Measurements from ENCODE around the gene ASB6.
"Not testable (repeated sequence)": the region's sequence is repeated elsewhere in the genome, so short reads cannot be mapped to it uniquely, and the experiment has no call there.

ASB6 gene

DNA sequence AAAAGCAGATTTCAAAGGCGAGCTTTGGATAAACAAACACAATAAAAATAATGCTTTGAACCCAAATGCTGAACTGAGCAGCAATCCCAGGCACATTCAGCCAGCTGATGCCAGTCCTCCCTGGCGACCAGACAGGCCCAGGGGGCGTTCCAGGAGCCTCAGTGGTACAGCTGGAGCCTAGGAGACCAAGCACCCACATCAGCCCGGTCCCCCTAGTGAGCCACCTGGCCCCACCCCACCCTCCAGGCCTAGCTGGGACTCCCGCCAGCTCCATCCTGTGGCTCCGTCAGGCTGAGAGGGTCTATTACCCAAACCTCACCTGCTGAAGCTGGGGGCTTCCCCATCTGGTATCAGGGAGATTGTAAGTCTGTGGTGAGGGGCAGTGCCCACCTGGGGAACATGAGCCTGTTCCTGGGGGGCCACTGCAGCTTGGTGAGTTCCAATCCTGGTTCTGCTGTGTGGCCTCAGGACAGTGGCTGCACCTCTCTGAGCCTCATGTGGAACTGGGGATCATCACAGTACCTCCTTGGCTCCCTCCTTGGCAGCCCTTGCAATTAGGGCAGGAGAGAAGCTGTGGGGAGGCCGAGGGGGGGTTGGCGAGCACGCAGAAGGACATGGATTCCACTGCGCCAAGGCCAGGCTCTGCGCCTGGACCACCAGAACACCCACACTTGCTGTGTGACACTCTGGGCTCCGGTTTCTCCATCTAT lies 37.7 kb downstream of the ASB6 start:
- no peak for DNase-seq

DNA sequence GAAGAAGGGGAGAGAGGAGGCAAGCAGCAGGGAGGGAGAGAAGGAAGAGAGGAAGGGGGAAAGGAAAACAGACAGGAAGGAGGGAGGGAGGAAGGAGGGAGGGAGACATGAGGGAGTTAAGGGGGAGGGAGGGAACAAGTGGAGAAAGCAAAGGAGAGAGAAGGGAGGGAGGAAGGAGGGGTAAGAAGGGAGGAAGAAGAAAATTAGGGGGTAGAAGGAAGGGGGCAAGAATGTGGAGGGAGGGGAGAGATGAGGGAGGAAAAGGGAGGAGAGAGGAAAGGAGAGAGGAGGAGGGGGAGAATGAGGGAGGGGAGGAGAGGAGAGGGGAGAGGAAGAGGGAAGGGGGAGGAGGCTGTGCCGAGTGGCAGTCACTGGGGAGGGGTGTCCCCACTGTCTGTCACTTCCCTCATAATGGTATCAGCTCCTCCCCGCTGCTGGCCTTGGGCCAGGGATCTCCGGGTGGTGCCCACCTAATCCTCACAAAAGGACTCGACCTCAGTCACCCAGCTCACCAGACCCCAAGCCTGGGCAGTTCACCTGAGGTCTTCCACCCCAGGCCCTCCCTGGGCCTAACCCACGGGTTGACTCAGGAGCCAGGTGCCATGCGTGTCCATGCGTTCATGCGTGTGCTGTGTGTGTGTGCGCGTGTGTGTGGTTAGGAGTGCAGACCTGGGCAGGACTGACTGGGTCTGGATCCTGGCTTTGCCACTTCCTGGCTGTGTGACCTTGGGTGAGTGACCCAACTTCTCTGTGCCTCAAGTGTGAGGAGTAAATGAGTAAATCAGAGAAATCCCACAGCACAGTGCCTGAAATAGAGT lies 39.1 kb downstream of the ASB6 start:
- no peak for DNase-seq

DNA sequence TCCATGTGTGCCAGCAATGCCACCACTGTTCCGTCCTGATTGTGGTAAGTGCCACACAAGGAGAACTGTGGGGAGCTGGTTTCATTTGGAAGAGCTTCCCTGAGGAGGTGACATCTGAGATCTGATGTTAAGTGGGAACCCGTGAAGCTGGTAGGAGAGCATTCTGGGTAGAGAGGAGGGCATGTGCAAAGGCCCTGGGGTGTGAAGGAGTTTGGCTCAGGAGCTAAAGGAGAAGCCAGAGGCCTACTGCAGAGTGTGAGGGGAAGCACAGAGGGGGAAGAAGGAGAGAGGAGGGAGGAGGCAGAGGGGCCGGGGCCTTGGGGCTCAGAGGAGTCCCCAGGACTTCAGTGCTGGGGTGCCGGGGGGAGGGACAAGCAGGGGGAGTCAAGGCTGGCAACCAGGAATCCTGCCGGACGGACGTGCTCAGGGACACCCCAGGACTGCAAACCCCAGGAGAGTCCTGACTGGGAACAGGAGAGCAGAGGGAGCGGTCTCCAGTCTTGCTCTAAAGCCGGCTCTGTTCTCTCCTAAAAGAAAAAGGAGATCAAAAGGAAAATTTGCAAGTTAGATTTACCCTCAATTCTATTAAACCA lies 40.8 kb downstream of the ASB6 start:
- DNase-seq, result no peak

DNA sequence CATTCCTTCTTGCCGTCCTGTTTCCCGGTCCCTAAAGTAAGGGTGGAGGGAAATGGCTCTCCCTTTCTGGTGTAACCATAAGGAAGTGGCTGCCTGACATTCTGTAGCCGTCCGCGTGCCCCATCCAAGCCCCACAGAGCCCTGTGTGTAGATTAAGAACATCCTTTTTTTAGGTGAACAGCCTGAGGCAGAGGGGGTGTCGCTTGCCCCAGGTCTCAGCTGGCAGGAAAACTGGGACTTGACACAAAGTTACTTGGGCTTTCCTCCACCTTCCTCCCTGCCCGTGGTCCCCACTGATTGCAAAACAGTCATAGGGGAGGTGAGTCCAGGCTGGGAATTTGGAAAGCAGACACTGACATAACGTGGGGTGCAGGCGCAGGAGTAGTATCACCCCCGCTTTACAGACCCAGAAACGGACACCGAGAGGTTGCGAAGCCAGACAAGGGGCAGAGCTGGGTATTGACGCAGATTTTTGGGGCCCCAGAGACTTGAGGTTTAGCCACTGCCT lies 43.8 kb downstream of the ASB6 start:
- no peak for DNase-seq

DNA sequence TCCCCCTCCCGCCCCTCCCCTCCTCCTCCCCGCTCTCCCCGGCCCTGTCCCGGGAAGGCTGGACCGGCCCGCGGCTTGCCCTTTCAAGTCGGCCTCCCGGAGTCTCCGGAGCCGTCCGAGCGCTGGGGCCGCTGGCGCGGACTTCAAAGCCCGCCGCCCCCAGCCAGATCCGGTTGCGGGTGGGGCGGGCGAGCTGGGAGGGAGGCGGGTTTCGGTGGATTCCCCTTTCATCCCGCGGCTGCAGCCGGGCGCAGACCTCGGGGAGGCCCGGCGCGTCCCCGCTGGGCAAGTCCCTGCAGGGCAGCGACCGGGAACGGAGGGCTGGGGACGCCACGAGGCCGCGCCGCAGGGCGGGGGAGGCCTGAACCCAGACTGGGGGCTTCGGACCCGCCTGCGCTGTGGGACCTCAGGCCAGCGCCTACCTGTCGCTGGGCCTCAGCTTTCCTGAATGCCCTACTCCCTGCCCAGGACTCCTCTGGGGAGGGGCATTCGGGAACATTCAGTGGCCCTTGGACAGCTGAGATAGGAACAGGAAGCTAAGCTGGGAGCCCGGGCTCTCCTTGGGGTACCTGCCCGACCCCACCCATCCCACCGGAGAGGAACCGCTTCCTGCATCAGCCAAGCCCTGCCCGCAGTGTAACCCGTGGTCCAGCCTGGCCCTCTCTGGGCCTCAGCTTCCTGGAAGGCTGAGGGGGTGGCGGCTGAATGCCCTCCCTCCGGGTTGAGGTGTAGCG lies 44.4 kb downstream of the ASB6 start:
- DNase-seq, result peak; percentile 75

DNA sequence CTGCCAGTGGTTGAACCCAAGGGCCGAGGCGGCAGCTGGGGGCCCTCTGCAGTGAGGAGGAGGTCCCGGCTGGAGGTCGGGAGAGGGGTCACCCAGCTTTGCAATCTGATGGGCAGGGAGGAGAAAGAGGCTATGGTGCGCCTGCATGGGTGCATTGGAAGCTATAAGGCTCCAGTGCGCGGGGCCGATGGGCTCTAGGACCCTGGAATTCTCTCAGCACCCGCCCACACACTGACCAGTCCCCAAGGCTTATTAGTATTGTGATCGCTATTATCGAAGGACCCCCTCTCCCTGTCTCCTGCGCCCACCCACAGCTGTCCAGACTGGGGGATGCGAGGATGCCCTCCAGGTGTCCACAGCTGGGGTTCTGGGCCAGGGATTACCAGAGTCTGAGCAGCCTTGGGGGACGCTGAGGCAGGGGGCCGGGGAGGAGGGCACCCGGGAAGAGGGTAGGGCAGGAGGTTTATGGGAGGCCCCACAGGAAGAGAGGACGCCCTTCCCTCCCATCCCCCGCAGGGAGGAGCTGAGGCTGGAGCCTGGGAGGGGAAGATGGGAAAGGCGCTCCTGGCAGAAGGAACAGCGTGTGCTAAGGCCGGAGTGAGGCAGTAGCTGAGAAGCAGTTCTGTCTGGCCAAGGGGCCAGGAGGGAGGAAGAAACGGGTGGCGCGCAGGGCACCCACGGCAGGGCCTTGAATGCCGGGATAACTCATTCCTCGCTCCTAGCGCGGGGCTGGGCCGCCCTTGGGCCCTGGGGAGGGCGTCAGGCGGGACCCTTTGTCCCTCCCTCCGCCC lies 45.2 kb downstream of the ASB6 start:
- DNase-seq, result no peak

DNA sequence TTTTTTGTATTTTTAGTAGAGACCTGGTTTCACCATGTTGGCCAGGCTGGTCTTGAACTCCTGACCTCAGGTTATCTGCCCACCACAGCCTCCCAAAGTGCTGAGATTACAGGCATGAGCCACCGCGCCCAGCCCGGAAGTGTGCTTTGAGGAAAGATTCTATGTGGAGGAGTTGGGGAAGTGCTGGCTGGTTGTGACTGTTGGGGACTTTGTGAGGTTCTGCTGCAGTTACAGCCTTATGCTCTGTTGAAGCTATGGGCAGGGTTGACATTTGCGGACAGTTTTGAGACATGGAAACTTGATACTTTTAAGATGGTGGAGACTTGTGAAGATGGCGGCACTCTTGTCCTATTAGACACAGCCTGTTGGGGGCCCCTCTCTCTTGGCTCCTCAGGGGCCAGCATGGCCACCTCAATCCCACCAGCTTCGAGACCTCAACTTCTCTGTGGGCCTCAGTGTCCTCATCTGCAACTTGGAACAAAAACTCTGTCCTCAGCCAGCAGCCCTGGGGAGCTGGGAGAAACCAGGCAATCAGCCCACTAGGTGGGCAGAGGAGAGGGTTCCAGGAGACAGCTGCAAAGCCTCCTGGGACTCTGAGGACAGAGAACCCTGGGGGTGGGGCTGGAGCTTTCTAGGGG lies 45.9 kb downstream of the ASB6 start:
- no peak for DNase-seq

DNA sequence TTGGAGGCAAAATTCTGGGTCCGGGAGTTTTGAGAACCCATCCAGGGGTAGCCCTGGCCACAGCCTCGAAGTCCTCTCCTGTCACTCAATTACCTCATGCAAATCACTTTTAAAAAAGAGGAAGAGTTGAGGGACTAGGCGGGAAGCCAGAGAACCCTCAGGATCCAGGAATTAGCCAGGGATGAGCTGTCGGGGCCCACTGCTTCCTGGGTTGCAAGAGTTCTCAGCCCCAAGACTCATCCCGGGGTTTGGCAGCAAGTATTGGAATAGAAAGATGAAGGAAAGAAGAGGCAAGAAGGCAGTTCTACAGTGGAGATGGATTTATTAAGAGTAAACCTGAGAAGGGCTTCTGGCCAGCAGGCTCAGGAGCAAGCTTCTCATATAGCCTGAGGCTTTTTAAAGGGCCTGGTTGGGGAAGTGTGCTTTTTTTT lies 46.6 kb downstream of the ASB6 start:
- no peak for DNase-seq

DNA sequence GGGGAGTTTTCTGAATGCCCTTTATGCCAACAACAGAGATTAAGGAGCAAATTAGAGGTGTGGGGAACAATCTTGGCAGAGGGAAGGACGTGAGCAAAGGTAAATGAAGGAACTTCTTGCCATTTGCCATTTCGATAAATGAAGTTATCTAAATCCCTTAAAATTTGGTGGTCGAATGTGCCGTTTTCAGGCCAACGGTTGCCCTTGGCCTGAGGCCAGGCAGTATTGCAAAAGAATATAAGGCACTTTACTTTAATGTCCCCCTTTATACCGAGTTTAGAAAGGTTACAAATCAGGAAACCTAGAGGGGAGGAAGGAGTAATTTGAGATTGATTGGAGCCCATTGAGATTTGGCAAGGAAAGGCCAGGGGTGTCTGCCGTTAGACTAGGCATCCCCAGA lies 47.3 kb downstream of the ASB6 start:
- no peak for DNase-seq

DNA sequence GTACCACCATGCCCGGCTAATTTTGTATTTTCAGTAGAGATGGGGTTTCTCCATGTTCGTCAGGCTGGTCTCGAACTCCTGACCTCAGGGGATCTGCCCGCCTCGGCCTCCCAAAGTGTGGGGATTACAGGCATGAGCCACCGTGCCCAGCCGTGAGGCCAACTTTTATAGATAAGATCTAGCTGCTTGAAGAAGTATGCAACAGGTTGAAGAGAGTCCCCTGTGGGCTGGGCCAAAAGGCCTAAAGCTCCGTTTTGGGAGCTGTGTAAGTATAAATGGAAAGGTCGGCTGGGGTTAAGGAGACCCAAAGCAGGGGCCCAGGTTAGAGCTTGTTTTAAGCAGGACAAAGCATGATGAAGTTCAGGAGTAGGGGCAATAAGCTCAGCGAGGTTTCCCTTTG lies 49.2 kb downstream of the ASB6 start:
- DNase-seq, result not testable (repeated sequence)

DNA sequence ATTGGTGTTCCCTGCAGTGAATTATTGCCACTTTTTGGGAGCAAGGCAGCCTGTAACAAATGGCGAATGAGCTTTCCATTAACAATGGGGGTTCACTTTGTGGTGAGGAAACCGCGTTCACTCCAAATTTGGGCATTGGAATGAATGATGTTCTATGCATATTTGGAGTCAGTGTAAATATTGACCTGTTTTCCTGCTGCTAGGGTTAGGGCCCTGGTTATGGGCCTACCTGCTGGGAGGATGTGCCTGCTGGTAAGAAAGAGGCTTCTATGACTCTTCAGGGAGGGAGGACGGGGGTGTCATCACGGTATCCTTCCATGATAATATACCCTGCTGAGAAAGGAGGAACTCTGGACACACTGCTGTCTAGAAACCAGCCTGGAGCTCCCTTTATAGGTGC lies 50.0 kb downstream of the ASB6 start:
- DNase-seq, result no peak

DNA sequence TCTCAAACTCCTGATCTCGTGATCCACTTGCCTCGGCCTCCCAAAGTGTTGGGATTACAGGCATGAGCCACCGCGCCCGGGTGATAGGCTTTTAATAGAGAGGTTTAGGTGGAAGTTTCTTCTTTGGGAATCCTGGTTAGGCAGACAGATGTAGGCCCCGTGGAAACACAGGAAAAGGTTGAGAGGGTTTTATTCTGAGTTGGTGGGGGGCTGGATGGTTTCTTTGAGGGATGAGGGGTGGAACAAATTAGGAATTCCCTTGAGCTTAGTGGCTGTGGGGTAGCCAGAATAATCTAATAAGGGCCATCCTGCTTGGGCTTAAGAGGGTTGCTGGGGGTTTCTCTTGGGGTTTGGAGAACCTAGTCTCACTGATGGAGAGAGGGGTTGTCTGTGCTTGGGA lies 51.5 kb downstream of the ASB6 start:
- no peak for DNase-seq

DNA sequence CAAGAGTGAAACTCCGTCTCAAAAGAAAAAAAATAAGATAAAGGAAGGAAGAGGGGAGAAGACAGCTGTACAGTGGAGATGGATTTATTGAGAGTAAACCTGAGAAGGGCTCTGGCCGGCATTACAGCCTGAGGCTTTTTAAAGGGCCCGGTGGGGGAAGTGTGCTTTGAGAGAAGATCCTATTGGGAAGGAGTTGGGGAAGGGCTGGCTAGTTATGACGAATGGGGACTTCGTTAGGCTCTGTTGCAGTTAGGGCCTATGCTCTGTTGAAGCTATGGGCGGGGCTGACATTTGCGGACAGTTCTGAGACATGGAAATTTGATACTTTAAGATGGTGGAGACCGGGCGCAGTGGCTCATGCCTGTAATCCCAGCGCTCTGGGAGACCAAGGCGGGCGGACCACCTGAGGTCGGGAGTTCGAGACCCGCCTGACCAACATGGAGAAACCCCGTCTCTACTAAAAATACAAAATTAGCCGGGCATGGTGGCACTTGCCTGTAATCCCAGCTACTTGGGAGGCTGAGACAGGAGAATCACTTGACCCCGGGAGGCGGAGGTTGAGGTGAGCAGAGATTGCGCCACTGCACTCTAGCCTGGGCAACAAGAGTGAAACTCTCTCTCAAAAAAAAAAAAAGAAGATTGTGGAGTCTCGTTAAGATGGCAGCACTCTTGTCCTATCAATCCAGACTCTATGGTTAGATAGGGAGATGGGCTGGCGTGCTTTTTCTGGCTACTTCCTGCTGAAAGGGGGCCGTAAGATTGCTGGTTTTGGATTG lies 54.3 kb downstream of the ASB6 start:
- DNase-seq, result no peak

DNA sequence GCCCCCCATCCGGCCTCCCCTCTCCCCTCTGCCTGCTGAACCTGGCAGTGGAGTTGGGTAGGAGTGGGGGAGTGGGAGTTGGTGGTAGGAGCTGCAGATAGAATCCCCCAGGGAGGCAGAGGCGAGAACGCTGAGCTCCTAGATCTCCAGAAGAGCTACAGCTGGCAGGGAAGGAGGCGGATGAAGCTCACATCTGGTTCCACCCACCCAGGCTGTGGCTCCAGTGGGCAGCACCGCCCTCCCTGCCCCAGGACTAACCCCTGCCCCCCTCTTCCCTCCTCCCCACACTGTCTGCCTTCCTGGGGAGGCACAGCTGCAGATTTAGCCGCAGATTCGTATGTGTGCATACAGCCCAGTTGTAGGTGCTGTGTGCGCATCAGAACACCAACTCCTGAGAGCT lies 55.3 kb downstream of the ASB6 start:
- DNase-seq, result no peak

DNA sequence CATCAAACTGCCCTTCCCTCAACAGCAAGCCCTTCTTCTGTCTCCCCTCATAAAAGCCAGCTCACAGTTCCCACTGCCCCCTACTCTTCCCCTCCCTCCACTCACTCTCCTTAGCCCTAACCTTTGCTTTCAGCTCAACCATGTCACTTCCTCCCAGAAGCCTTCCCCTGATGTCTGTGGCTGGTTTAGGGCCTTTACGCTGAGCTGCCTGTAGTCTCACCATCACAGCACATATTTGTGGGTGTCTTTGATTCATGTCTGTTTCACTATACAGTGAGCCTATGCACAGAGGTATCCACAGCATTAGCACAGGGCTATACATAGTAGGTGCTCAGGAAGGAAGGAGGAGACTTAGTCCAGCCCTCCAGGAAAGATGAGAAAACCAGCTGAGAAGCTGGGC lies 55.7 kb downstream of the ASB6 start:
- DNase-seq, result no peak

DNA sequence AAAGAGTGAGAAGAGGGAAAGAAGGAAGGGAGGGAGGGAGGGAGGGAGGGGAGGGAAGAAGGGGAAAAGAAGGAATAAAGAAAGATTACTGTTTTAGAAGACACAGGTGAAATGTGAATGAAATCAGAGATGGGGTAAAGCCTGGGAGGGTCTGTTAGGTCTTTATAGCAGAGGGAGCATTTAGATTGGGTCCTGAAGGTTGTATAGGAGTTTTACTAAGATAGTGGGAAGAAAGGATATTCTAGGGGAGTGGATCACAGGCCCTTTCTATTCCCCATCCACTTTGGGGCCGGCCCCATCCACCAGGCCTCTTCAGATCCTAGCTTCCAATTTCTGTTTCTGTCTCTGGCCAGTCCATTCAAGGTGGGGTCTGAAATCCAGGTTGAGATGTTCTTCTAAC lies 56.6 kb downstream of the ASB6 start:
- no peak for DNase-seq

All from activated effector memory CD4-positive, alpha-beta T cell treated with anti-CD3 and anti-CD28 coated beads, Interleukin-2, amount 50 U/mL, for 16 hours (primary cell).